Colon (tissue), 2 donors: ENCODE results near the gene CCL24.
"Not testable (repeated sequence)": the region's sequence is repeated elsewhere in the genome, so short reads cannot be mapped to it uniquely, and the experiment has no call there.

Source experiments
- FAIRE-seq: peaks from 2 replicates; lab custom pipeline; 2012; peaks lifted over from hg19 to GRCh38; lab: Jason Lieb, UNC
- donor health status: control.
- donor health status: control.

Gene CCL24

DNA sequence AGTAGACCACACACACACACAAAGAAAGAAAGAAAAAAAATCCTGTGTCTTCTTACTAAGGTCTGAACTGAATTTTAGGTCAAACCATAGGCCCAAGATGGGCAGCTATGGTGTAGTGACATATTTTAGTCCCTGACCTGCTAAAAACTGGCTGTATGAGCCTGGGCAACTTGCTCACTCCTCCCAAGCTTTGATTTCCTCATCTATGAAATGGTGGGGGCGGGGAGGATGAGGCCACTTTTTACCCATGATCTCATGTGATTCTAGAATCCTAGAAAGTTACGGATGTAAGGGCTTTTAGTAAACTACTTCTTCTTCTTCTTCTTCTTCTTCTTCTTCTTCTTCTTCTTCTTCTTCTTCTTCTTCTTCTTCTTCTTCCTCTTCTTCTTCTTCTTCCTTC is 6.1 kb upstream of the CCL24 start:
- no peak for FAIRE-seq

DNA sequence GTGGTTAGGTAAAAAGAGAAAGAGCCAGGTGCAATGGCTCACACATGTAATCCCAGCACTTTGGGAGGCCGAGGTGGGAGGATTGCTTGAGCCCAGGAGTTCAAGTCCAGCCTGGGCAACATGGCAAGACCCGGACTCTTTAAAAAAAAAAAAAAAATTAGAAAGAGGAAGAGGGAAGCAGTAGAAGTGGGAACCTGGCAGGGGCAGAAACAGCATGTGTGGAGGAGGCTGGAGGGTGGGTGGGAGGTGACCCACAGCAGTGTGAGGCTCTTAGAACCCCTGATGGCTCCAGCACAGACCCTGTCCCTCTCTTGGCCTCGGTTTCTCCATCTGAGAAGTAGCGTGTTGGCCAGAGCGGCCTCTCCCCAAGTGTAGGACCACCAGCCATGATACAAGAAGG is 4.9 kb upstream of the CCL24 start:
- FAIRE-seq, result no peak

DNA sequence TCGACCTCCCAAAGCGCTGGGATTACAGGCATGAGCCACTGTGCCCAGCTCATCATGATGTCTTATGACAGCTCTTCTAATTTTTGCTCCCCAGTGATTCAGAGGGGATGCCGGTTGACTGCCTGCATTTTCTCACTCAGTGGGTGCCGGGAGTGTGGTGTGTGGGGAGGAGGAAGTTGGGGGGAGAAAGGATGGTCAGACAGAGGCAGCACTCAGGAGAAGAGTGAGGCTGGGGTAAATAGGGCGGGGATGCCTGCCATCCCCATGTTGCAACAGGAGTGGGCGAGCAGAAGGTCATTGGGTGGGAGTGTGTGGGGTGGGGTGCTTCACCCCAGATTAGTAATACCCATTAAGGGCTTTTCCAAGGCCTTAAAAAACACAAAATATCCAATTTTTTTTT is 3.5 kb upstream of the CCL24 start:
- FAIRE-seq, result no peak

DNA sequence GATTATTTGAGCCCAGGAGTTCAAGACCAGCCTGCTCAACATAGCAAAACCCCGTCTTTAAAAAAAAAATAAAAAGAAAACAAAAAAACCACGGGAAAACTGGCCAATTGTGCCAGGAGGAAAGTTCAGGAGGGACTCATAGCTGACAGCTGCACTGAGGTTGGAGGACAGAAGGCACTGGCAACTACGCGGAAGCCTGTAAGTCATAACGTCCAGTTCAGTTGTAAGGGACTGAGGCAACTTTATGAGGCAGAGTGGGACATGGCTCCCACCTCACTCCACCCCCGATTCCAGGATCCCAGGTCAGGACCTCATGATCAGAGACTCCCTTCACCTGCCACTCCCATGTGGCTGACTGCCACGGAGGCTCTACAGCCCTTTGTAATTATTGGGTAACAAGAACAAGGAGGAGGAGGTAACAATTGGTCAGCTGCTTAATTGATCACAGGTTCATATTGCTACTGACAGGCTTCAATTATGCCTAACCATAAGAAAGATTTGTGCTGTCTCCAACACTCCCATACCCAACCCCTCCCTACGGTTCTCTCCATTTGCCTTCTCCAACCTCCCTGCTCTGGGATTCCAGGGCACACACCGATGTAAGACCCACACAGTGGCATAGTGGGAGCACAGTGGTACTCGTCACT is 1.9 kb upstream of the CCL24 start:
- no peak for FAIRE-seq

DNA sequence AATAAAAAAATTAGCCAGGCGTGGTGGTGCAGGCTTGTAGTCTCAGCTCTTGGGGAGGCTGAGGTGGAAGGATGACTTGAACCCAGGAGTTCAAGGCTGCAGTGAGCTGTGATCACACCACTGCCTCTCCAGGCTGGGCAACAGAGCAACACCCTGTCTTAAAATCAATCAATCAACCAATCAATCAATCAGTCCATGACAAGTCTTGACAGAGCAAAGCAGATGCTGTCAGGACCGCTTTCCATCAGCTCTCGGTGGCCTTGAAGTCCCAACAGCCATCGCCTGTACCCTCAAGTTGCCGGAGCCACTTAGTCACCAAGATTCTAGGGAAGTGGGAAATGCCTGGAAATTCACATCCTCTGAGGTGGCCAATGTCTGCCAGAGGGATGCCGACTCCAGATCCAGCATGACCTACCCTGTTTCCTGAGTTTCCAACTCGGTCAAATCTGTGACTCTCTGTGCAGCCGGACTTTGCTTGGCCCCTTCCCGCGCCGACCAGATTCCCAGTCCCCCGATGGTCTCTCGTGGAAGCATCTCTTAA is 871 bp upstream of the CCL24 start:
- FAIRE-seq, result no peak

DNA sequence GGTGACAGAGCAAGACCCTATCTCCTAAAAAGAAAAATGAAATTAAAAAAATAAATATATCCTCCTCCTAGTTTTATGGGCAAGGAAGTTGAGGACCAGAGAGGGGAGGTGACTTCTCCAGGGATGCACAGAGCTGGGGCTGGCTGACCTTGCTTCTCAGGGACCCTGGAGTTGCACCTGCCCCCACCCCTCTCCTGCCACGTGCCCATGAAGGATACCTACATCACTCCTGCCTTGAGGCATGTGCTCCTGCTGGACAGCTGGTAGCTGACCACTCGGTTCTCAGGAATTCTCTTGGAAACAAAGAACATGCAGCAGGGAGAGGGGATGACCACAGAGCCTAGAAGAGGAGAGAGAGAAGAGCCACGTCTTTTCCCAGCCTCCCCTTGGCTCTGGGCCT is 522 bp downstream of the CCL24 start:
- no peak for FAIRE-seq

DNA sequence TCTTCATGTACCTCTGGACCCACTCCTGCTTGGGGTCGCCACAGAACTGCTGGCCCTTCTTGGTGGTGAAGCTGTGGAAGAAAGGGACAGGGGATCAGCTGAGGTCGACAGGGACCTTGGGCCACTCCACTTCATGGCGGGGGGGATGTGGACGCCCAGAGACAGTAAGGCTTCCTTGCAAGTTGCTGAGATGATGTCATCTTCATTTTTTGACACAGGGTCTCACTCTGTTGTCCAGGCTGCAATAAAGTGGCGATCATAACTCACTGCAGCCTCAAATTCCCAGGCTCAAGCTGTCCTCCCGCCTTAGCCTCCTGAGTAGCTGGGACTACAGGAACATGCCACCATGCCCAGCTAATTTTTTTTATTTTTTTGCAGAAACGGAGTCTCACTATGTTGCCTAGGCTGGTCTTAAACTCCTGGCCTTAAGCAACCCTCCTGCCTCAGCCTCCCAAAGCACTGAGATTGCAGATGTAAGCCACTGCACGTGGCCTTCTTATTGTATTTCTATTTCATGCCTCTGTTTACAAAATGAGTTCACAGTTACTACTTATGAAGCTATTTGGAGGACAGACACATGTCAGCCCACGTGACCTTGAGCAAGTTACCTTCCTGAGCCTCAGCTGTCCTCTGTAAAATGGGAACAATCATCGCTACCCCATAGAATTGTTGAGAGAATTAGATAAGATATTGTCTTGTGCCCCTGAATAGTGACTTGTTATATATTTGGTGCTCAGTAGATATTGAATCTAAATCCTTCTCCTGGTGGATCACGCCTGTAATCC is 1.5 kb downstream of the CCL24 start:
- FAIRE-seq, result no peak

DNA sequence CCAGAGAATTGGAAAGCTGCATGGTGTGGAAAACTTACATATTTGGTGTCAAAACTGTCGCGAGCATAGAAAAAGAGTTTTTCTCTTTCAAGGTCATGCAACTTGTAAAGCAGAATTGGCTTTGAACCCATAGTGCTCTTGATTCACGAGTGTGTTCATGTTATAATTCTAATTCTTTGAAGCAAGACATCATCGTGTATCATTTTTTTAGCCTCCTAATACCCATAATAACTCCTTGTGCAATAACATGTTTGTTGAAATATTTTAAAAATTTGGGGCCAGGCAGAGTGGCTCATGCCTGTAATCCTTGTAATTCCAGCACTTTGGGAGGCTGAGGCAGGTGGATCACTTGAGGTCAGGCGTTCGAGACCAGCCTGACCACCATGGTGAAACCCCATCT is 4.2 kb downstream of the CCL24 start:
- no peak for FAIRE-seq

DNA sequence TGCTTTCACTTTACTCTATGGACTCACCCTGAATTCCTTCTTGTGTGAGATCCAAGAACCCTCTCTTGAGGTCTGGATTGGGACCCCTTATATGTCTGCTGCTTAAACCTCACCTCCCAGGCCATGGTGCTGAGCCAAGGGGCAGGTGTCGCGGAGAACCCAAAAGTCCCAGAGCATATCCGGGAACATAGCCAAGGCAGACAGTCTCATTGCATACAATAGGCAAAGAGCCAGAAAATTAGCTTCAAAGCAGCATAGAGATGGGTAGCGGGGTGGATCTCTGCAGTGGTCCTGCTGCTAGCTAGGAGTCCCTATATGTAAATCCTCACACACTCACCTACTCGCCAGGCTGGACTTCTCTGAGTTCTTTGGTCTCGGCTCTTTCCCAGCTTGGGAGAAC is 5.5 kb downstream of the CCL24 start:
- FAIRE-seq, result no peak

DNA sequence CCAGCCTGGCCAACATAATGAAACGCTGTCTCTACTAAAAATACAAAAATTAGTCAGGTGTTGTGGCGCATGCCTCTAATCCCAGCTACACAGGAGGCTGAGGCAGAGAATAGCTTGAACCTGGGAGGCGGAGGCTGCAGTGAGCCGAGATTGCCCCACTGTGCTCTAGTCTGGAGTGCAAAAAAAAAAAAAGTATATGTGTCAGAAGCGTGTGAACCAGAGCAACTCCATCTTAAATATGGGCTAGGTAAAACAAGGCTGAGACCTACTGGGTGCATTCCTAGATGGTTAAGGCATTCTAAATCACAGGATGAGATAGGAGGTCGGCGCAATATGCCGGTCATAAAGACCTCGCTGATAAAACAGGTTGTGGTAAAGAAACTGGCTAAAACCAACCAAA is 6.2 kb downstream of the CCL24 start:
- FAIRE-seq, result no peak

DNA sequence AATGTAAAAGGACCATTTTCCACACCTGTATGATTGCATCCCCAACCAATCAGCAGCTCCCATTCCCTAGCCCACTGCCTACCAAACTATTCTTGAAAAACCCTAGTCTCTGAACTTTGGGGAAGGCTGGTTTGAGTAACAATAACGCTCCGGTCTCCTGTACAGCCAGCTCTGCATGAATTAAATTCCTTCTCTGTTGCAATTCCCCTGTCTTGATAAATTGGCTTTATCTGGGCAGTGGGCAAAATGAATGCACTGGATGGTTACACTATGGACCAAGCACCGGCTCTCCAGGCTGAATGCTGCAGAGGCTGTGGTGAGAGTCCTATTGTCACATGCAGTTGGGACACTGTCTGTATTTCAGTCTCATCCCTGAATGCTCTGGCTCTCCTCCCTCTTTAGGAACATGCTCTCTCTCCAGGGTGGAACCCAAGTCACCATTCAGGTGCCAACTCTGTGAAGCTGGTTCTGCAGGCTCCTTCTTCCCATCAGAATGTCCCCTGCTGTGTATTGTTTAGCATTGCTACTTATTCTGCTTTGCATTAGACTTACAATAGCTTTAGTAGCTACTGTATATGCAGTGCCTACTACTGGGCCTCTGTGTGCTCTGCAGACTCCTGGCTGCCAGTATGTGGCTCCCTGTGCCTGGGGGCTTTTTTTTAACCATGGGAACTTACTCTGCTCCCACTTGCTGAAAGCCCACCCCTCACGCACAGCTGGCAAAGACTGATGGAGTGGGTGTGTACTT is 6.9 kb downstream of the CCL24 start:
- no peak for FAIRE-seq

DNA sequence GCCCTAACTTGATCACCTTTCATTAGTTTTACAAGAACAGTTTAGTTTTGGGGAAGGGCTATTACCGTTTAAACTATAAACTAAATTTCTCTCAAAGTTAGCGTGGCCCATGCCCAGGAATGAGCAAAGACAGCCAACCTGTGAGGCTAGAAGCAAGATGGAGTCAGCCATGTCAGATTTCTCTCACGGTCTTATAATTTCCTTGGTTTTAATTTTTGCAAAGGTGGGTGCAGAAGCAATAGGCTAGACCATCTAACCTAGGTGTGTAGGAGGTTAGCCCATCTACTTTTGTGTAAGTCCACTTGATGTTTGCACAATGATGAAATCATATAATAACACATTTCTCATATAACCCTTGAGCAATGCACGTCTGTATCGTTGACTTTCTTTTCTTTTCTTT is 8.9 kb downstream of the CCL24 start:
- no peak for FAIRE-seq

DNA sequence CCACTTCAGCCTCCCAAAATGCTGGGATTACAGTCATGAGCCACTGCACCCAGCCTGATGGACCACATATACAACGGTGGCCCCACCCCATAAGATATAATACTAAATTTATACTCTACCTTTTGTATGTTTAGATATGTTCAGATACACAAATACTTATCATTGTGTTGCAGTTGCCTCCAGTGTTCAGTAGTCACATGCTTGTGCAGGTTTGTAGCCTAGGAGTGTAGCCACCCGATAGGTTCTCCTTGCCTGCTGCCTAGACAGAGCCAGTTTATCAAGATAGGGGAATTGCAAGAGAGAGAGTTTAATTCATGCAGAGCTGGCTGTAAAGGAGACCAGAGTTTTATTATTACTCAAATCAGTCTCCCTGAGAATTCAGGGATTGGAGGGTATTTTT is 9.6 kb downstream of the CCL24 start:
- no peak for FAIRE-seq

DNA sequence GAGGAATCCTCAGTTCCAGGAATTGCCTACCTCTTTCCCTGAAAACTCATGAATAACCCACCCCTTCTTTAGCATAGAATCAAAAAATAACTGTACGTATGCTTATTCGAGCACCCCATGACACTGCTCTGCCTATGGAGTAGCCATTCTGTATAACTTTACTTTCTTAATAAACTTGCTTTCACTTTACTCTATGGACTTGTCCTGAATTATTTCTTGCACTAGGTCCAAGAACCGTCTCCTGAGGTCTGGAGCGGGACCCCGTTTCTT is 11.1 kb downstream of the CCL24 start:
- FAIRE-seq, result no peak

DNA sequence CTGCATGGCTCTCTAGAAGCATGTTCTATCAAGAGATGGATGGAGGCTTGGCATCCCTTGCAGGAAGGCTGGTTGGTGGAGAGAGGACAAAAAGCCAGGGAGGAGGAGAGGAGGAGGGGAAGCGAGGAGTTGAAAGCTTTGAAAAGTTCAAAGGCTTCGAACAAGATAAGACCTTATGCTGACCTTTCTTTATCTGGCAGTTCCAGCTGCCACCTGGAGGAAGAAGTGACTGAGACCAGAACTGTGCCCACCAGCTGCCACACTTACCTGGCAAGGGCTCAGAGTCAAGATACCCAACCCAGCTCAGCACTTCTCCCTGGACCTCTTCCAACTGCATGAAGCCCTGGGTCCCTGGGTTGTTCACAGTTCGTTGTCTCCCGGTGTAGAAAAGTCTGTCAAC is 14.8 kb downstream of the CCL24 start:
- FAIRE-seq, result no peak

DNA sequence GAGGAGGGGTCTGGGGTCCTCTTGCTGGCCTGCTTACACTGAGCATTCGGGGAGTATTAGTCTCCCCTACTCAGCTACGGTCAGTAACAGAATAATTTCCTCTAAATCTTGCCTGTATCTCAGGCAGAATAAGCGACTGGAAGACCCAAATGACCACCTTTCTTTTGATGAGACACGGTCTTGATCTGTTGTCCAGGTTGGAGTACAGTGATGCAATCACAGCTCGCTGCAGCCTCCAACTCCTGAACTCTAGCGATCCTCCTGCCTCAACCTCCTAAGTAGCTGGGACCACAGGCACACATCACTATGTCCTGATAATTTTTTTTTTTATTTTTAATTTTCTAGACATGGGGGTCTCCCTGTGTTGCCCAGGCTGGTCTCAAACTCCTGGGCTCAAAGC is 17.2 kb downstream of the CCL24 start:
- no peak for FAIRE-seq

DNA sequence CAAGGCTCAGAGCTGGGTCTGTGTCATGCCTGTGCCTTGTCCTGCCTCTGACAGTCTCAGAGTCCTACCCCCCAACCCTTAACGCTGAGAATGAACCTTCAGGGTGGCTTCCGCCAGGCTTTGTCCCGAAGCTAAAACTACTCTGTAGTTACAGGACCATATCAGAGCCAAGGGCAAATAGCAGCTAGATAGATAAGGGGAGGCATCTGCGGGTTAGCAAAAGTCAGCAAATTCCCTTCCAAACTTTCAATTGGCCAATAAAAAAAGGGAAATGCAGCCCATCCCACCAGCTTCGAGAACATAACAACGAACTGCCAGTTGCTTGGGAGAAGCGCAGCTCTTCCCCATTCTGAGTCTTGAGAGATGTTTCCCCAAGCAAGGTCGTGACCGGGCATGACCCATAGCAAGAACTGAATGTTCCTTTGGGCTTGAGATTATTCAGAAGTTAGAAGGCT is 17.7 kb downstream of the CCL24 start:
- FAIRE-seq, result no peak

DNA sequence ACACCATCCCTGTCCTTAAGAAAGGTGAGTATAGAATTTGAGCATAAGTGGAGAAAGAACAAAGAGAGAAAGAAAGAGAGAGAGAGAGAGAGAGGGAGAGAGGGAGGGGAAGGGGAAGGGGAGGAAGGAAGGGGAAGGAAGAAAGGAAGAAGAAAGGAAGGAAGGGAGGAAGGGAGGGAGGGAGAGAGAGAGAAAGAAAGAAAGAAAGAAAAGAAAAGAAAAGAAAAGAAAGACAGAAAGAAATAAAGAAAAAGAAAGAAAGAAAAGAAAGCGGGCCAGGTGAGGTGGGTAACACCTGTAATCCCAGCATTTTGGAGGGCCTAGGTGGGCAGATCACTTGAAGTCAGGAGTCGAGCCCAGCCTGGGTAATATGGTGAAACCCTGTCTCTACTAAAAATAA is 19.9 kb downstream of the CCL24 start:
- FAIRE-seq, result no peak

DNA sequence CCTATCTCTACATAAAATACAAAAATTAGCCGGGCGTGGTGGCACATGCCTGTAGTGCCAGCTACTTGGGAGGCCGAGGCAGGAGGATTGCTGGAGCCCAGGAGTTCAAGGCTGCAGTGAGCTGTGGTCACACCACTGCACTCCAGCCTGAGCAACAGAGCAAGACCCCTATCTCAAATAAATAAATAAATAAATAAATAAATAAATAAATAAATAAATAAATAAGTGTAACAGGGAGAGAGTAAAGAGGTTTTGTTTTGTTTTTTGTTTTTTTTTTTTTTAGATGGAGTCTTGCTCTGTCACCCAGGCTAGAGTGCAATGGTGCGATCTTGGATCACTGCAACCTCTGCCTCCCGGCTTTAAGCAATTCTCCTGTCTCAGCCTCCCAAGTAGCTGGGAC is 21.0 kb downstream of the CCL24 start:
- not testable (repeated sequence) for FAIRE-seq

DNA sequence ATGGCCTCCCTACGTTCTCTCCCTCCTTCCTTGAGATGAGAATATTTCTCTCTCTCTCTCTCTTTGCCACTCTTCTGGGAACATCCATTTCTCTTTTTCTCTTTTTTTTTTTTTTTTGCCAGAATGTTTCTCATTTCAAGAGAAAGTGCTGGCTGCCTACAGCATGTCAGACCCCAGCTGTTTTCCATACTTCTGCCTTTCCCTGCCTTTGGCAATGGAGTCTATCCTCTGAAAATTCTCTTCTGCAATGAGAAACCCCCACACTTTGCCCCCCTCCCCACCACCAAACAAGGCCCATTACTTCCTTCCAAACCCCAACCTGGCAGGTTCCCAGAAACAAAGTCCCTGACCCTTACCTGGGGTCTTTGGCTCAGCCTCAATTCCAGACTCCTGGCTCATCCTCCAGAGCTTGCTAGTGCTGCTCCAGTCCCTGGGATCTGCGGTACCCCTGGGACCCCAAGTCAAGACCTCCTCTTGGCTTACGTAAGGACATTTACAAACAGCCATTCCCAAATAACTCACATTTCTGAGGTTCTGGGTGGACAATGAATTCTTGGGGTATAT is 24.2 kb downstream of the CCL24 start:
- FAIRE-seq, result no peak

DNA sequence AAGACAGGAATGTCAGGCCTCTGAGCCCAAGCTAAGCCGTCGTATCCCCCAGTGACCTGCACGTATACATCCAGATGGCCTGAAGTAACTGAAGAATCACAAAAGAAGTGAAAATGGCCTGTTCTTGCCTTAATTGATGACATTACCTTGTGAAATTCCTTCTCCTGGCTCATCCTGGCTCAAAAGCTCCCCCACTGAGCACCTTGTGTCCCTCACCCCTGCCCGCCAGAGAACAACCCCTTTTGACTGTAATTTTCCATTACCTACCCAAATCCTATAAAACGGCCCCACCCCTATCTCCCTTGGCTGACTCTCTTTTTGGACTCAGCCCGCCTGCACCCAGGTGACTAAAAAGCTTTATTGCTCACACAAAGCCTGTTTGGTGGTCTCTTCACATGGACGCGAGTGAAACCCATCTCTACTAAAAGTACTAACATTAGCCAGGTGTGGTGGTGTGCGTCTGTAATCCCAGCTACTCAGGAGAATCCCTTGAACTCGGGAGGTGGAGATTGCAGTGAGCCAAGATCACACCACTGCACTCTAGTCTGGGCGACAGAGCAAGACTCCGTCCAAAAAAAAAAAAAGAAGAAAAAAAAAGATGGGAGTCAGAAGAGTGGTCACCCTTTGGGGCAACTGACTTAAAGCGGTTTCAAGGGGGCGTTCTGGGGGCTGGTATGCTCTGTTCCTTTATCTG is 25.3 kb downstream of the CCL24 start:
- not testable (repeated sequence) for FAIRE-seq

DNA sequence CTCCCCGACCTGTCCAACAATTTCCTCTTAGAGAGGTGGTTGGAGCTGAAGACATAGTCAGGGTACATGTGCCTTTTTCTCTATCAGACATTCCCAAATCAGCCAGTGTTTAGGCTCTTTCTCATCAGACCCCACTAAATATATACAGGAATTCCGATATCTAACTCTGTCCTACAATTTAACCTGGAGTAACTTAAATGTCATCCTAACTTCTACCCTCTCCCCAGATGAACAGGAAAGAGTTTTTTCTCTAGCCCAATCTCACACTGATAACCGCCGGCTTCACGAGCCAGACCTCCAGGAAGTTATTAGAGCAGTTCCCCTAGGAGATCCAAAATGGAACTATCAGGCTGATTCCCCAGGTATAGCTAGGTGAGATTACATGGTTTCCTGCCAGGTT is 30.5 kb downstream of the CCL24 start:
- FAIRE-seq, result not testable (repeated sequence)
